Measurements from ENCODE around the gene SLC7A8.
"Not testable (repeated sequence)": the region's sequence is repeated elsewhere in the genome, so short reads cannot be mapped to it uniquely, and the experiment has no call there.

SLC7A8 gene

GRCh38 chr14:23112359-23113178, 70.9 kb downstream of the SLC7A8 start:
- no peak for DNase-seq

GRCh38 chr14:23110579-23111365, 72.7 kb downstream of the SLC7A8 start:
- no peak for DNase-seq

- DNase-seq: no peak
Observed at GRCh38 chr14:23109769-23110168, 73.7 kb downstream of the SLC7A8 start.

GRCh38 chr14:23108169-23108568, 75.3 kb downstream of the SLC7A8 start:
- DNase-seq: not testable (repeated sequence)

- not testable (repeated sequence) for DNase-seq
Observed at GRCh38 chr14:23107620-23108019, 75.8 kb downstream of the SLC7A8 start.

- no peak for DNase-seq
Observed at GRCh38 chr14:23106747-23107045, 76.8 kb downstream of the SLC7A8 start.

GRCh38 chr14:23105348-23105824, 78.1 kb downstream of the SLC7A8 start:
- DNase-seq: no peak

GRCh38 chr14:23104591-23105347, 78.7 kb downstream of the SLC7A8 start, which contains the start of gene CIROP:
TSS of gene CIROP (minus strand) at chr14:23104989. CDS start at chr14:23104920, 69 bp downstream.
- DNase-seq: no peak

GRCh38 chr14:23104070-23104590, 79.3 kb downstream of the SLC7A8 start:
- DNase-seq: no peak

- DNase-seq: no peak
Observed at GRCh38 chr14:23103581-23103980, 79.9 kb downstream of the SLC7A8 start.

GRCh38 chr14:23102801-23103200, 80.7 kb downstream of the SLC7A8 start:
- DNase-seq: no peak

GRCh38 chr14:23101986-23102625, 81.4 kb downstream of the SLC7A8 start:
- no peak for DNase-seq

GRCh38 chr14:23101213-23101970, 82.1 kb downstream of the SLC7A8 start:
- no peak for DNase-seq

GRCh38 chr14:23099212-23099861, 84.1 kb downstream of the SLC7A8 start:
- DNase-seq: no peak

- DNase-seq: no peak
Observed at GRCh38 chr14:23097786-23098185, 85.7 kb downstream of the SLC7A8 start.

- no peak for DNase-seq
Observed at GRCh38 chr14:23095196-23096108, 88.0 kb downstream of the SLC7A8 start, which contains the start of gene C14orf119. TSS of gene C14orf119 (plus strand) at chr14:23095505. CDS start at chr14:23097659, 2,154 bp downstream.

- no peak for DNase-seq
Observed at GRCh38 chr14:23094666-23095195, 88.7 kb downstream of the SLC7A8 start, which contains the start of gene ACIN1. TSS of gene ACIN1 (minus strand) at chr14:23095136. CDS start at chr14:23095112, 24 bp downstream.

GRCh38 chr14:23093991-23094665, 89.3 kb downstream of the SLC7A8 start:
- DNase-seq: no peak

- DNase-seq: no peak
Observed at GRCh38 chr14:23093526-23093925, 89.9 kb downstream of the SLC7A8 start.
